Esophagus squamous epithelium (tissue), 5 donors: ENCODE data around the gene FOLR2. TPM values are rescaled to one million over a fixed set of nuclear protein-coding genes. Genes with fewer than 3 reads are reported as not detected.
"Not testable (repeated sequence)": the region's sequence is repeated elsewhere in the genome, so short reads cannot be mapped to it uniquely, and the experiment has no call there.

Source experiments
- DNase-seq: peaks from one replicate; lab custom pipeline; 2025; lab: John Stamatoyannopoulos, UW
- H3K27ac ChIP-seq, 4 donors: fragments of 200-600 bp; sonication (generic); one replicate each; pipeline ENCODE4 v1.5.1; 2016 to 2019; ENCODE audit warnings: mild to moderate bottlenecking in 1 of 4
- H3K27me3 ChIP-seq, 4 donors: fragments of 200-600 bp; sonication (generic); 1 replicate in 3 of 4; 2 replicates in 1 of 4; pipeline versions ENCODE4 v1.5.1 to v1.6.0; 2017 to 2021; ENCODE audit warnings: antibody characterized with exemption in 1 of 4
- H3K36me3 ChIP-seq, 3 donors: fragments of 200-600 bp; sonication (generic); one replicate each; pipeline ENCODE4 v1.5.1; 2016 to 2019
- H3K4me1 ChIP-seq, 3 donors: fragments of 200-600 bp; sonication (generic); one replicate each; pipeline ENCODE4 v1.5.1; 2017 to 2019
- H3K4me3 ChIP-seq, 4 donors: fragments of 200-600 bp; sonication (generic); 1 replicate in 3 of 4; 2 replicates in 1 of 4; pipeline ENCODE4 v1.5.1; 2016 to 2019; ENCODE audit warnings: mild to moderate bottlenecking in 2 of 4, moderate library complexity in 1 of 4
- H3K9me3 ChIP-seq, 3 donors: fragments of 200-600 bp; sonication (generic); one replicate each; pipeline ENCODE4 v1.5.1; 2016 to 2019
- POLR2A ChIP-seq, 4 donors: fragments of 450-650 bp; IDR thresholded peaks; one replicate each; pipeline ENCODE4 v1.6.1; 2017; ENCODE audit warnings: antibody characterized with exemption in 4 of 4, mild to moderate bottlenecking in 4 of 4, moderate library complexity in 3 of 4
- WGBS, 2 donors: methylation state at CpG; one replicate each; pipeline ENCODE4 v1.1.5; 2018; 5-methylcytosine and 5-hydroxymethylcytosine counted together
- intact Hi-C: fragments of 100-400 bp; cut with DNase I; formaldehyde crosslinking; loops from one replicate; pipeline ENCODE4 v1.15.0; 2022
- total RNA-seq, 4 donors: library from RNA; depleted of rRNA; stranded (reverse); fragments of >200 nt; gene quantifications; one replicate each; pipeline ENCODE4 v1.1.0, GENCODE V29; 2016
- TF ChIP-seq, protein P1 (sequence below), 6 experiments: fragments of 450-650 bp in 4 of 6; fragments of 200-600 bp in 2 of 6; sonication (generic) in 2 of 6; IDR thresholded peaks; one replicate each; pipeline ENCODE4 v1.5.1; 2016 to 2019; ENCODE audit warnings: antibody characterized with exemption in 6 of 6, mild to moderate bottlenecking in 4 of 6, moderate library complexity in 4 of 6
- donor health status: DM: yes; HTN: yes; CAD: no.

FOLR2 gene
- total RNA-seq, 4 donors from 2014 or later = 1.7 to 41.6 (median 9.1) TPM; not detected in 1

DNA sequence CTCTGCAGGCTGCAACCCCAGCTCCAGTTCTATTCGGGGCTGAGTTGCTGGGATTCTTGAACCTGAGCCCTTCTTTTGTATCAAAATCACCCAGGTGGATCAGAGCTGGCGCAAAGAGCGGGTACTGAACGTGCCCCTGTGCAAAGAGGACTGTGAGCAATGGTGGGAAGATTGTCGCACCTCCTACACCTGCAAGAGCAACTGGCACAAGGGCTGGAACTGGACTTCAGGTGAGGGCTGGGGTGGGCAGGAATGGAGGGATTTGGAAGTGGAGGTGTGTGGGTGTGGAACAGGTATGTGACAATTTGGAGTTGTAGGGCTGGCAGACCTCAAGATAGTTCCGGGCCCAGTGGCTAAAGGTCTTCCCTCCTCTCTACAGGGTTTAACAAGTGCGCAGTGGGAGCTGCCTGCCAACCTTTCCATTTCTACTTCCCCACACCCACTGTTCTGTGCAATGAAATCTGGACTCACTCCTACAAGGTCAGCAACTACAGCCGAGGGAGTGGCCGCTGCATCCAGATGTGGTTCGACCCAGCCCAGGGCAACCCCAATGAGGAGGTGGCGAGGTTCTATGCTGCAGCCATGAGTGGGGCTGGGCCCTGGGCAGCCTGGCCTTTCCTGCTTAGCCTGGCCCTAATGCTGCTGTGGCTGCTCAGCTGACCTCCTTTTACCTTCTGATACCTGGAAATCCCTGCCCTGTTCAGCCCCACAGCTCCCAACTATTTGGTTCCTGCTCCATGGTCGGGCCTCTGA lies 20.9 kb upstream of the FOLR2 start:
- TF ChIP-seq, protein P1, sequence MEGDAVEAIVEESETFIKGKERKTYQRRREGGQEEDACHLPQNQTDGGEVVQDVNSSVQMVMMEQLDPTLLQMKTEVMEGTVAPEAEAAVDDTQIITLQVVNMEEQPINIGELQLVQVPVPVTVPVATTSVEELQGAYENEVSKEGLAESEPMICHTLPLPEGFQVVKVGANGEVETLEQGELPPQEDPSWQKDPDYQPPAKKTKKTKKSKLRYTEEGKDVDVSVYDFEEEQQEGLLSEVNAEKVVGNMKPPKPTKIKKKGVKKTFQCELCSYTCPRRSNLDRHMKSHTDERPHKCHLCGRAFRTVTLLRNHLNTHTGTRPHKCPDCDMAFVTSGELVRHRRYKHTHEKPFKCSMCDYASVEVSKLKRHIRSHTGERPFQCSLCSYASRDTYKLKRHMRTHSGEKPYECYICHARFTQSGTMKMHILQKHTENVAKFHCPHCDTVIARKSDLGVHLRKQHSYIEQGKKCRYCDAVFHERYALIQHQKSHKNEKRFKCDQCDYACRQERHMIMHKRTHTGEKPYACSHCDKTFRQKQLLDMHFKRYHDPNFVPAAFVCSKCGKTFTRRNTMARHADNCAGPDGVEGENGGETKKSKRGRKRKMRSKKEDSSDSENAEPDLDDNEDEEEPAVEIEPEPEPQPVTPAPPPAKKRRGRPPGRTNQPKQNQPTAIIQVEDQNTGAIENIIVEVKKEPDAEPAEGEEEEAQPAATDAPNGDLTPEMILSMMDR (IDR thresholded peaks at IDR 0.05) = no peak
- TF ChIP-seq POLR2A (IDR thresholded peaks at IDR 0.05) = no peak
- H3K27ac ChIP-seq = no peak overlapping the region
- WGBS, 2 donors = 78 to 81% methylated on average over 7 to 11 of the region's 12 CpGs
- DNase-seq = no peak
- peaks cover 0 to 12% (median 0%) of the 10 kb centered on the region in 4 donors for H3K27me3 ChIP-seq
- intact Hi-C loops = no loop called here
- no peaks in the 10 kb centered on the region for H3K9me3 ChIP-seq
- no peaks in the 10 kb centered on the region for H3K36me3 ChIP-seq
- no peak overlapping the region for H3K4me3 ChIP-seq
- no peaks in the 10 kb centered on the region for H3K4me1 ChIP-seq

DNA sequence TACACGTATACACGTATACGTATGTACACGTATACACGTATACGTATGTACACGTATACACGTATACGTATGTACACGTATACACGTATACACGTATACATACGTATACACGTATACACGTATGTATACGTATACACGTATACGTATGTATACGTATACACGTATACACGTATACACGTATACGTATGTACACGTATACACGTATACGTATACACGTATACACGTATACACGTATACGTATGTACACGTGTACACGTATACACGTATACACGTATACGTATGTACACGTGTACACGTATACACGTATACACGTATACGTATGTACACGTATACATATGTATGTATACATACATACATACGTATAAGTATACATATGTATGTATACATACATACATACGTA lies 15.1 kb upstream of the FOLR2 start:
- H3K27me3 ChIP-seq, H3K4me1 ChIP-seq, H3K4me3 ChIP-seq, H3K9me3 ChIP-seq, intact Hi-C loops, H3K36me3 ChIP-seq, DNase-seq, H3K27ac ChIP-seq: not testable (repeated sequence)
- 90 to 93% methylated on average over 43 of the region's 43 CpGs for WGBS, 2 donors

DNA sequence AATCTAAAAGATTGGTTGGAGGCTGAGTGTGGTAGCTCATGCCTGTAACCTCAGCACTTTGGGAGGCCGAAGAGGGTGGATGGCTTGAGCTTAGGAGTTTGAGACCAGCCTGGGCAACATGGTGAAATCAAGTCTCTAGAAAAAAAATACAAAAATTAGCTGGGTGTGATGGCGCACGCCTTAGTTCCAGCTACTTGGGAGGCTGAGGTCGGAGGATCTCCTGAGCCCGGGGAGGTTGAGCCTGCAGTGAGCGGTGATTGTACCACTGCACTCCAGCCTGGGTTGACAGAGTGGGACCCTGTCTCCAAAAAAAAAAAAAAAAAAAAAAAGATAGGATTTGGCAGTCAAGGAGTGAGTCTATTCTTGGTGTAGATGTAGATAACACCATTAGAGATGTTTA lies 14.0 kb upstream of the FOLR2 start:
- DNase-seq = no peak
- 94 to 99% methylated on average over 6 of the region's 6 CpGs for WGBS, 2 donors
- no peak for TF ChIP-seq POLR2A (IDR thresholded peaks at IDR 0.05)
- TF ChIP-seq, protein P1 (IDR thresholded peaks at IDR 0.05) = no peak
- H3K27me3 ChIP-seq = no peaks in the 10 kb centered on the region
- no peaks in the 10 kb centered on the region for H3K4me1 ChIP-seq
- H3K4me3 ChIP-seq = no peak overlapping the region
- no peak overlapping the region for H3K27ac ChIP-seq
- H3K9me3 ChIP-seq = no peaks in the 10 kb centered on the region
- intact Hi-C loops = no loop called here
- no peaks in the 10 kb centered on the region for H3K36me3 ChIP-seq

DNA sequence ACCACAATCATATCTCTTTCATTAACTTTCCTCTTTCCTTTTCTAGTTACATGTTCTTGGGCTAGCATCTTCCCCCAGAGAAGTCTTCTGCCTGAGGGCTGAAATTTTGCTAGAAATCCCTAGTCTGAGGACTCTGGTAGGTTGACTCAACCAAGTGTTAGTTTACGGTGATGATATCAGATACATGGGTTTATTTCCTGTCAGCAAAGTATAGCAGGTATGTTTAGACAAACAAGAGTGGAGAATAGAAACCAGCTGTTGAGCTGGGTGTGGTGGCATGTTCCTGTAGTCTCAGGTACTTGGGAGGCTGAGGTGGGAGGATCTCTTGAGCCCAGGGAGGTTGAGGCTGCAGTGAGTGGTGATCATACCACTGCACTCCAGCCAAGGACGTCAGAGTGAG lies 13.4 kb upstream of the FOLR2 start:
- no peaks in the 10 kb centered on the region for H3K9me3 ChIP-seq
- no peaks in the 10 kb centered on the region for H3K27me3 ChIP-seq
- WGBS, 2 donors = 62 to 64% methylated on average over 2 of the region's 2 CpGs
- intact Hi-C loops = no loop called here
- TF ChIP-seq, protein P1 (IDR thresholded peaks at IDR 0.05) = no peak
- no peak for TF ChIP-seq POLR2A (IDR thresholded peaks at IDR 0.05)
- H3K27ac ChIP-seq = no peak overlapping the region
- H3K4me3 ChIP-seq = no peak overlapping the region
- no peak for DNase-seq
- H3K4me1 ChIP-seq = no peaks in the 10 kb centered on the region
- no peaks in the 10 kb centered on the region for H3K36me3 ChIP-seq

DNA sequence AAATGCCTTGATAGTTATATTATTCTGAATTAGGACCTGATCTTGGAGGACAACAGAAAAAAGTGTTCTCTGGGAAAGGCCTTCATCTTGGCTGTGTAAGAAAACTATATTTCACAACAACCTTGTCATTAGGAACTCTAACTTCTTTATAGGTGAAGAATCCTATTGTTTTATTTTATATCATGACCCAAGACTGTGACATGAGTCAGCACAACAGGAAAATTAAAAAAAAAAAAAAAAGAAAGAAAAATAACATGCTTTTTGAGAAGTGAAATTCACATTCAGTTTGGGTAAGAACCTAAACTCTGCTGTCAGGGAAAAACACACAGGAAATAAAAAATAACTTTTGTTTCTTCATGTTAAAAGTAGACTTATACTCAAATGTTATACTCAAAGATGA lies 11.7 kb upstream of the FOLR2 start:
- Histone ChIP-seq H3K27ac (no peak overlapping the region), H3K27me3 (peaks cover 0 to 6% (median 0%) of the 10 kb centered on the region in 4 donors), H3K4me1 (no peaks in the 10 kb centered on the region), H3K36me3 (no peaks in the 10 kb centered on the region), H3K9me3 (peaks cover 0 to 6% (median 0%) of the 10 kb centered on the region in 3 donors), H3K4me3 (no peak overlapping the region)
- DNase-seq = no peak
- TF ChIP-seq, protein P1 (IDR thresholded peaks at IDR 0.05) = no peak
- TF ChIP-seq POLR2A (IDR thresholded peaks at IDR 0.05) = no peak
- intact Hi-C loops = no loop called here

DNA sequence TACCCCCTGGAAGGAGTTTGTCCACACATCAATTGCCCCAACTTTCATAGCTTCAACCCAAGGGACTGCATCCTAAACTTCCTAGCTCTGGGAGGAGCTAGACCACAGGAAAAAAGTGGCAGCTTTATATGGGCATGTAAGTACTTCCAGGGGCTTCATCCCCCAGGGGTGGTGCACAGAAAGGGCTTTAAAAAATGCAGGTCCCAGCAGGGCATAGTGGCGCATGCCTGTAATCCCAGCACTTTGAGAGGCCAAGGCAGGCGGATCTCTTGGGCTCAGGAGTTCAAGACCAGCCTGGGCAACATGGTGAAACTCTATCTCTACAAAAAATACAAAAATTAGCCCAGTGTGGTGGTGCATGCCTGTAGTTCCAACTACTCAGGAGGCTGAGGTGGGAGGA lies 9.8 kb upstream of the FOLR2 start:
- H3K4me1 ChIP-seq, H3K36me3 ChIP-seq, intact Hi-C loops, H3K9me3 ChIP-seq, H3K27me3 ChIP-seq, H3K4me3 ChIP-seq, H3K27ac ChIP-seq, DNase-seq: not testable (repeated sequence)
- 94 to 100% methylated on average over 1 to 2 of the region's 2 CpGs for WGBS, 2 donors
